K562 (cell line): ENCODE measurements around the gene SCYL2. TPM values are rescaled to one million over a fixed set of nuclear protein-coding genes. Genes with fewer than 3 reads are reported as not detected.

Source experiments
- ATAC-seq: fragments of 200-7000 bp; cut with Tn5 transposase; 3 replicates; pipeline ENCODE4 v1.9.1; 2020; ENCODE audit warnings: moderate library complexity
- BruUV-seq: library from RNA; stranded (reverse); fragments of 400-500 nt; replicated peaks from 2 replicates; lab custom pipeline; 2021; lab: Mats Ljungman, UMichigan
- CTCF ChIA-PET: fragments of 300-600 bp; formaldehyde crosslinking; extraction: SDS; loops from one replicate; lab custom pipeline; 2021; ENCODE audit warnings: low intra/inter-chr PET ratio; lab: Yijun Ruan, JAX
- POLR2A ChIA-PET: fragments of 300-600, 350-650 bp; sonication (Branson Sonifier 250); formaldehyde crosslinking; extraction: SDS; loops from one replicate; lab custom pipeline; 2021; ENCODE audit warnings: antibody characterized with exemption, inconsistent platforms; lab: Yijun Ruan, JAX
- DNase-seq, 4 experiments: peaks; one replicate each; pipeline versions ENCODE4 v3.0.0 to v3.0.0-alpha.2; 2011 to 2018; ENCODE audit warnings: low spot score in 3 of 4, mixed read lengths in 3 of 4; ENCODE audit errors: extremely low read depth in 1 of 4
- FAIRE-seq: peaks from 2 replicates; lab custom pipeline; 2011; peaks lifted over from hg19 to GRCh38; lab: Jason Lieb, UNC
- H2AFZ ChIP-seq: 2 replicates; pipeline ENCODE4 v1.6.0; 2011; ENCODE audit warnings: low read depth, low read length, control low read depth, inconsistent platforms
- H3K27ac ChIP-seq: fragments of 200-600 bp; 3 replicates; pipeline ENCODE4 v1.8.0; 2011; ENCODE audit warnings: low read depth, mild to moderate bottlenecking, control low read depth, inconsistent platforms, low read length, moderate library complexity, mixed read lengths; ENCODE audit errors: extremely low read depth
- H3K27me3 ChIP-seq, 2 experiments: fragments of 300-600 bp in 1 of 2; 2 replicates in 1 of 2; 3 replicates in 1 of 2; pipeline versions ENCODE4 v1.6.0 to v1.8.0; 2011; ENCODE audit warnings: inconsistent platforms in 2 of 2, low read length in 2 of 2, mild to moderate bottlenecking in 1 of 2, mixed read lengths in 1 of 2, moderate library complexity in 1 of 2; ENCODE audit not compliant: control insufficient read depth in 2 of 2, insufficient read depth in 2 of 2
- H3K36me3 ChIP-seq: fragments of 300-600 bp; 3 replicates; pipeline ENCODE4 v1.8.0; 2011; ENCODE audit warnings: mild to moderate bottlenecking, low read length, inconsistent platforms; ENCODE audit not compliant: control insufficient read depth, insufficient read depth
- H3K4me1 ChIP-seq, 2 experiments: fragments of 200-600 bp in 1 of 2; replicated peaks in 1 of 2; 2 replicates in 1 of 2; 3 replicates in 1 of 2; pipeline versions ENCODE4 v1.5.1 to v1.8.0; 2011; ENCODE audit warnings: inconsistent platforms in 2 of 2, low read length in 2 of 2, mild to moderate bottlenecking in 1 of 2, mixed read lengths in 1 of 2, moderate library complexity in 1 of 2; ENCODE audit not compliant: control insufficient read depth in 2 of 2, insufficient read depth in 2 of 2
- H3K4me2 ChIP-seq: 2 replicates; pipeline ENCODE4 v1.6.1; 2011; ENCODE audit warnings: low read length, control low read depth, inconsistent platforms, mixed read lengths; ENCODE audit not compliant: insufficient read depth
- H3K4me3 ChIP-seq: fragments of 200-600 bp; sonication (generic), shearing (Covaris generic); 2 replicates; pipeline ENCODE4 v1.5.1; 2016; ENCODE audit warnings: control low read depth, inconsistent platforms
- H3K79me2 ChIP-seq: fragments of 200-600 bp; 3 replicates; pipeline ENCODE4 v1.8.0; 2011; ENCODE audit warnings: low read length, inconsistent platforms; ENCODE audit not compliant: control insufficient read depth, insufficient read depth
- H3K9ac ChIP-seq, 2 experiments: 2 replicates each; pipeline versions ENCODE4 v1.6.0 to v1.6.1; 2011; ENCODE audit warnings: low read depth in 2 of 2, low read length in 2 of 2, control low read depth in 1 of 2, inconsistent platforms in 1 of 2, mild to moderate bottlenecking in 1 of 2, mixed read lengths in 1 of 2; ENCODE audit not compliant: insufficient read depth in 1 of 2
- H3K9me1 ChIP-seq: one replicate; pipeline ENCODE4 v1.6.0; 2011; ENCODE audit warnings: inconsistent platforms, mild to moderate bottlenecking, low read length, moderate library complexity; ENCODE audit not compliant: control insufficient read depth, insufficient read depth
- H3K9me3 ChIP-seq: replicated peaks from 2 replicates; pipeline ENCODE4 v1.5.1; 2011; ENCODE audit warnings: low read depth, low read length, inconsistent platforms; ENCODE audit not compliant: control insufficient read depth, insufficient read depth
- H4K20me1 ChIP-seq: replicated peaks from 2 replicates; pipeline ENCODE4 v1.6.1; 2011; ENCODE audit warnings: low read length, inconsistent platforms, mixed read lengths; ENCODE audit not compliant: control insufficient read depth, insufficient read depth
- ARID2 ChIP-seq: fragments of 450-650 bp; IDR thresholded peaks from 2 replicates; pipeline ENCODE4 v1.6.1; 2017; ENCODE audit warnings: antibody characterized with exemption, mild to moderate bottlenecking
- BRD9 ChIP-seq: fragments of 450-650 bp; IDR thresholded peaks from 2 replicates; pipeline ENCODE4 v1.6.1; 2018; ENCODE audit warnings: low read depth; ENCODE audit not compliant: partially characterized antibody
- CEBPG ChIP-seq, 3 experiments: fragments of 200-800 bp in 1 of 3; sonication (Bioruptor generic) in 1 of 3; sonication (generic) in 1 of 3; formaldehyde crosslinking in 1 of 3; IDR thresholded peaks in 2 of 3; conservative IDR thresholded peaks in 1 of 3; 2 replicates each; pipeline versions ENCODE4 v1.6.1 to v1.8.0; 2016 to 2022; ENCODE audit warnings: missing compliant biosample characterization in 2 of 3, missing genetic modification characterization in 2 of 3, mild to moderate bottlenecking in 1 of 3, missing genetic modification reagents in 1 of 3
- EWSR1 ChIP-seq: fragments of 450-650 bp; IDR thresholded peaks from 2 replicates; pipeline ENCODE4 v1.6.1; 2018; ENCODE audit warnings: borderline replicate concordance, mild to moderate bottlenecking, low read depth, moderate library complexity; ENCODE audit not compliant: partially characterized antibody
- HNRNPL ChIP-seq: fragments of 200-400 bp; formaldehyde crosslinking; IDR thresholded peaks from 2 replicates; pipeline ENCODE4 v1.6.1; 2017; ENCODE audit warnings: low read depth, mild to moderate bottlenecking, low read length
- RFX1 ChIP-seq: fragments of 450-650 bp; IDR thresholded peaks from 2 replicates; pipeline ENCODE4 v1.6.1; 2016; ENCODE audit warnings: mild to moderate bottlenecking, moderate library complexity
- SAFB ChIP-seq: fragments of 200-400 bp; formaldehyde crosslinking; IDR thresholded peaks from 2 replicates; pipeline ENCODE4 v1.6.1; 2017; ENCODE audit warnings: low read depth, low read length, borderline replicate concordance
- SMARCC2 ChIP-seq: fragments of 450-650 bp; IDR thresholded peaks from 2 replicates; pipeline ENCODE4 v1.6.1; 2017; ENCODE audit warnings: antibody characterized with exemption, moderate library complexity, mild to moderate bottlenecking, low read depth
- TCF7 ChIP-seq: sonication (generic); IDR thresholded peaks from 2 replicates; pipeline ENCODE4 v1.6.1; 2016; ENCODE audit warnings: antibody characterized with exemption, borderline replicate concordance
- ZBTB11 ChIP-seq, 3 experiments: fragments of 200-800 bp in 1 of 3; fragments of 250-450 bp in 1 of 3; fragments of 450-650 bp in 1 of 3; sonication (Bioruptor Pico) in 1 of 3; sonication (Bioruptor generic) in 1 of 3; formaldehyde crosslinking in 1 of 3; IDR thresholded peaks; 2 replicates each; pipeline versions ENCODE4 v1.6.1 to v1.8.0; 2016 to 2022; ENCODE audit warnings: mild to moderate bottlenecking in 2 of 3, missing genetic modification characterization in 2 of 3, missing compliant biosample characterization in 1 of 3, moderate library complexity in 1 of 3
- ZNF785 ChIP-seq: fragments of 250-450 bp; sonication (Bioruptor Pico); IDR thresholded peaks from 2 replicates; pipeline ENCODE4 v1.4.0; 2020; ENCODE audit warnings: mild to moderate bottlenecking
- WGBS: fragments of 100-300 bp; shearing (Covaris generic); methylation state at CpG from one replicate; pipeline ENCODE4 v1.1.6; 2016; ENCODE audit warnings: low coverage, mixed read lengths; ENCODE audit not compliant: insufficient coverage; ENCODE audit errors: missing lambda C conversion rate; 5-methylcytosine and 5-hydroxymethylcytosine counted together
- in situ Hi-C: fragments of 300-500 bp; cut with MboI; formaldehyde crosslinking; loops from 4 replicates; pipeline ENCODE4 v1.15.0; 2018; ENCODE audit warnings: inconsistent platforms, mixed read lengths
- intact Hi-C: fragments of 100-400 bp; cut with micrococcal nuclease; formaldehyde crosslinking; loops from 2 replicates; pipeline ENCODE4 v1.14.2; 2022
- polyA plus RNA-seq, 8 experiments: library from polyadenylated mRNA; depleted of rRNA in 4 of 8; stranded (reverse) in 5 of 8; unstranded in 3 of 8; fragments of >200 nt; fragmentation: Nextera tagmentation in 2 of 8; fragmentation: Illumina TruSeq in 1 of 8; extraction: Ambion mirVana in 2 of 8; extraction: Trizol in 1 of 8; gene quantifications; 2 replicates each; pipeline versions ENCODE4 v1.2.1 to v1.2.3, GENCODE V29; 2011 to 2014; ENCODE audit warnings: inconsistent platforms in 1 of 8, missing spikeins in 1 of 8
- total RNA-seq, 7 experiments: library from RNA; depleted of rRNA in 6 of 7; stranded (reverse); fragments of >200 nt in 6 of 7; fragmentation: Illumina TruSeq in 2 of 7; extraction: Trizol in 2 of 7; gene quantifications; 2 replicates each; pipeline versions ENCODE4 v1.2.1 to v1.2.3, GENCODE V29; 2011 to 2021; ENCODE audit warnings: low replicate concordance in 1 of 7
- TF ChIP-seq, protein P1 (sequence below): fragments of 250-450 bp; sonication (Bioruptor Pico); IDR thresholded peaks from 2 replicates; pipeline ENCODE4 v1.4.0; 2020

SCYL2 gene
- total and polyA plus RNA-seq, 9 of the 15 experiments (the other 6 are each of a cell fraction or from before 2014, with no cell fraction given) = 9.9 to 49.0 (median 32.9) TPM

GRCh38 chr12:100372853-100373640 lies 106.1 kb downstream of the SCYL2 start:
- no peaks in the 10 kb centered on the region for H3K9me1 ChIP-seq
- ChIA-PET CTCF (no interaction called here), POLR2A (no interaction called here)
- DNase-seq = no peak
- intact Hi-C loops (no loop called here), in situ Hi-C loops (no loop called here)
- H3K36me3 ChIP-seq = no peaks in the 10 kb centered on the region
- peaks cover 3 to 25% of the 10 kb centered on the region in 2 experiments; a peak in 3 of 5 replicates for H3K27me3 ChIP-seq
- no peak overlapping the region for H3K9ac ChIP-seq
- H3K4me3 ChIP-seq = no peak overlapping the region
- WGBS = 1% methylated on average over 9 of the region's 11 CpGs
- no TSS peak for BruUV-seq
- FAIRE-seq = no peak
- H3K79me2 ChIP-seq = no peaks in the 10 kb centered on the region
- H3K4me2 ChIP-seq = no peak overlapping the region
- no peak overlapping the region for H2AFZ ChIP-seq
- no peaks in the 10 kb centered on the region for H4K20me1 ChIP-seq
- no peaks in the 10 kb centered on the region for H3K9me3 ChIP-seq
- no peak for ATAC-seq
- H3K4me1 ChIP-seq = no peaks in the 10 kb centered on the region
- no peak overlapping the region for H3K27ac ChIP-seq
- TF ChIP-seq TCF7 (no peak), CEBPG (CRISPR knock-in tag; IDR thresholded peaks at IDR 0.05) (no peak), CEBPG (tag; conservative IDR thresholded peaks at IDR 0.05 in 1 of 2, IDR thresholded peaks at IDR 0.05 in 1 of 2) (no peak), ZBTB11 (CRISPR knock-in tag; IDR thresholded peaks at IDR 0.05) (no peak), ARID2 (no peak), ZNF785 (CRISPR knock-in tag) (no peak), SAFB (no peak), EWSR1 (no peak), BRD9 (no peak), RFX1 (no peak), SMARCC2 (no peak), HNRNPL (no peak)
- TF ChIP-seq, protein P1, sequence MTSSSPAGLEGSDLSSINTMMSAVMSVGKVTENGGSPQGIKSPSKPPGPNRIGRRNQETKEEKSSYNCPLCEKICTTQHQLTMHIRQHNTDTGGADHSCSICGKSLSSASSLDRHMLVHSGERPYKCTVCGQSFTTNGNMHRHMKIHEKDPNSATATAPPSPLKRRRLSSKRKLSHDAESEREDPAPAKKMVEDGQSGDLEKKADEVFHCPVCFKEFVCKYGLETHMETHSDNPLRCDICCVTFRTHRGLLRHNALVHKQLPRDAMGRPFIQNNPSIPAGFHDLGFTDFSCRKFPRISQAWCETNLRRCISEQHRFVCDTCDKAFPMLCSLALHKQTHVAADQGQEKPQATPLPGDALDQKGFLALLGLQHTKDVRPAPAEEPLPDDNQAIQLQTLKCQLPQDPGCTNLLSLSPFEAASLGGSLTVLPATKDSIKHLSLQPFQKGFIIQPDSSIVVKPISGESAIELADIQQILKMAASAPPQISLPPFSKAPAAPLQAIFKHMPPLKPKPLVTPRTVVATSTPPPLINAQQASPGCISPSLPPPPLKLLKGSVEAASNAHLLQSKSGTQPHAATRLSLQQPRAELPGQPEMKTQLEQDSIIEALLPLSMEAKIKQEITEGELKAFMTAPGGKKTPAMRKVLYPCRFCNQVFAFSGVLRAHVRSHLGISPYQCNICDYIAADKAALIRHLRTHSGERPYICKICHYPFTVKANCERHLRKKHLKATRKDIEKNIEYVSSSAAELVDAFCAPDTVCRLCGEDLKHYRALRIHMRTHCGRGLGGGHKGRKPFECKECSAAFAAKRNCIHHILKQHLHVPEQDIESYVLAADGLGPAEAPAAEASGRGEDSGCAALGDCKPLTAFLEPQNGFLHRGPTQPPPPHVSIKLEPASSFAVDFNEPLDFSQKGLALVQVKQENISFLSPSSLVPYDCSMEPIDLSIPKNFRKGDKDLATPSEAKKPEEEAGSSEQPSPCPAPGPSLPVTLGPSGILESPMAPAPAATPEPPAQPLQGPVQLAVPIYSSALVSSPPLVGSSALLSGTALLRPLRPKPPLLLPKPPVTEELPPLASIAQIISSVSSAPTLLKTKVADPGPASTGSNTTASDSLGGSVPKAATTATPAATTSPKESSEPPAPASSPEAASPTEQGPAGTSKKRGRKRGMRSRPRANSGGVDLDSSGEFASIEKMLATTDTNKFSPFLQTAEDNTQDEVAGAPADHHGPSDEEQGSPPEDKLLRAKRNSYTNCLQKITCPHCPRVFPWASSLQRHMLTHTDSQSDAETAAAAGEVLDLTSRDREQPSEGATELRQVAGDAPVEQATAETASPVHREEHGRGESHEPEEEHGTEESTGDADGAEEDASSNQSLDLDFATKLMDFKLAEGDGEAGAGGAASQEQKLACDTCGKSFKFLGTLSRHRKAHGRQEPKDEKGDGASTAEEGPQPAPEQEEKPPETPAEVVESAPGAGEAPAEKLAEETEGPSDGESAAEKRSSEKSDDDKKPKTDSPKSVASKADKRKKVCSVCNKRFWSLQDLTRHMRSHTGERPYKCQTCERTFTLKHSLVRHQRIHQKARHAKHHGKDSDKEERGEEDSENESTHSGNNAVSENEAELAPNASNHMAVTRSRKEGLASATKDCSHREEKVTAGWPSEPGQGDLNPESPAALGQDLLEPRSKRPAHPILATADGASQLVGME = no peak
